Sigmoid colon (tissue), 7 donors: ENCODE data around the gene TMEM108. TPM values are rescaled to one million over a fixed set of nuclear protein-coding genes. Genes with fewer than 3 reads are reported as not detected.

Experiments used
- DNase-seq: peaks from one replicate; pipeline ENCODE4 v3.0.0-alpha.2; 2019
- H3K27ac ChIP-seq, 4 donors: fragments of 200-600 bp; sonication (generic); one replicate each; pipeline ENCODE4 v1.5.1; 2016 to 2019; ENCODE audit warnings: mild to moderate bottlenecking in 1 of 4
- H3K27me3 ChIP-seq, 3 donors: fragments of 200-600 bp; sonication (generic); one replicate each; pipeline ENCODE4 v1.5.1; 2019; ENCODE audit warnings: mild to moderate bottlenecking in 1 of 3
- H3K36me3 ChIP-seq, 4 donors: fragments of 200-600 bp; sonication (generic); one replicate each; pipeline ENCODE4 v1.5.1; 2016 to 2019
- H3K4me1 ChIP-seq, 4 donors: fragments of 200-600 bp; sonication (generic); one replicate each; pipeline ENCODE4 v1.5.1; 2017 to 2019
- H3K4me3 ChIP-seq, 4 donors: fragments of 200-600 bp; sonication (generic); one replicate each; pipeline ENCODE4 v1.5.1; 2017 to 2019; ENCODE audit warnings: mild to moderate bottlenecking in 2 of 4, moderate library complexity in 1 of 4
- H3K9me3 ChIP-seq, 4 donors: fragments of 200-600 bp in 3 of 4; sonication (generic) in 3 of 4; one replicate each; pipeline versions ENCODE4 v1.5.1 to v1.6.1; 2013 to 2019
- CTCF ChIP-seq, 4 experiments: fragments of 450-650 bp in 3 of 4; fragments of 200-600 bp in 1 of 4; IDR thresholded peaks; one replicate each; pipeline ENCODE4 v1.5.1; 2016 to 2019; ENCODE audit warnings: antibody characterized with exemption in 4 of 4, mild to moderate bottlenecking in 3 of 4, moderate library complexity in 2 of 4
- EP300 ChIP-seq, 4 donors: sonication (generic); formaldehyde crosslinking; IDR thresholded peaks; one replicate each; pipeline ENCODE4 v1.6.1; 2017; ENCODE audit warnings: antibody characterized with exemption in 4 of 4
- POLR2A ChIP-seq, 2 donors: fragments of 450-650 bp; IDR thresholded peaks; one replicate each; pipeline ENCODE4 v1.6.1; 2016; ENCODE audit warnings: antibody characterized with exemption in 2 of 2, mild to moderate bottlenecking in 2 of 2, moderate library complexity in 2 of 2
- POLR2AphosphoS5 ChIP-seq, 4 donors: sonication (generic); formaldehyde crosslinking; IDR thresholded peaks; one replicate each; pipeline ENCODE4 v1.6.1; 2017; ENCODE audit warnings: antibody characterized with exemption in 4 of 4
- WGBS, 2 donors: extraction: QIAGEN DNeasy Blood & Tissue Kit; methylation state at CpG; one replicate each; pipeline ENCODE4 v1.1.7; 2013; 5-methylcytosine and 5-hydroxymethylcytosine counted together
- intact Hi-C: fragments of 100-400 bp; cut with DNase I; formaldehyde crosslinking; loops from one replicate; pipeline ENCODE4 v1.15.1; 2023
- polyA plus RNA-seq, 3 donors: library from polyadenylated mRNA; stranded (reverse); fragments of 200-250 nt; gene quantifications; one replicate each; pipeline ENCODE4 v1.2.3, GENCODE V29; 2013
- total RNA-seq, 4 donors: library from RNA; depleted of rRNA; stranded (reverse); fragments of >200 nt; gene quantifications; one replicate each; pipeline ENCODE4 v1.1.0, GENCODE V29; 2016
- donor health status: healthy with polysubstance abuse.
- donor health status: Bipolar disorder and iron deficiency.
- donor health status: healthy.

Gene TMEM108
- total and polyA plus RNA-seq, 7 donors: 0.71 to 3.0 (median 0.86) TPM; not detected in 2

GRCh38 chr3:133246119-133246518 lies 207.9 kb downstream of the TMEM108 start:
- Histone ChIP-seq H3K27me3 (no peaks in the 10 kb centered on the region), H3K36me3 (no peaks in the 10 kb centered on the region), H3K27ac (no peak overlapping the region), H3K4me1 (no peaks in the 10 kb centered on the region), H3K9me3 (no peaks in the 10 kb centered on the region), H3K4me3 (no peak overlapping the region)
- intact Hi-C loops: no loop called here
- no peak for TF ChIP-seq EP300 (IDR thresholded peaks at IDR 0.05)
- no peak for TF ChIP-seq CTCF (IDR thresholded peaks at IDR 0.05)
- TF ChIP-seq POLR2A (IDR thresholded peaks at IDR 0.05): no peak
- TF ChIP-seq POLR2AphosphoS5 (IDR thresholded peaks at IDR 0.05): no peak
- no peak for DNase-seq
- 81 to 90% methylated on average over 1 of the region's 1 CpG for WGBS, 2 donors

GRCh38 chr3:133246773-133247172 lies 208.6 kb downstream of the TMEM108 start:
- DNase-seq: no peak
- H3K36me3 ChIP-seq: no peaks in the 10 kb centered on the region
- TF ChIP-seq POLR2A (IDR thresholded peaks at IDR 0.05) (no peak), CTCF (IDR thresholded peaks at IDR 0.05) (no peak), EP300 (IDR thresholded peaks at IDR 0.05) (no peak)
- no peak overlapping the region for H3K27ac ChIP-seq
- no peak overlapping the region for H3K4me3 ChIP-seq
- no peaks in the 10 kb centered on the region for H3K27me3 ChIP-seq
- no peaks in the 10 kb centered on the region for H3K9me3 ChIP-seq
- H3K4me1 ChIP-seq: no peaks in the 10 kb centered on the region
- intact Hi-C loops: no loop called here

GRCh38 chr3:133248389-133248788 lies 210.2 kb downstream of the TMEM108 start:
- H3K9me3 ChIP-seq: no peaks in the 10 kb centered on the region
- TF ChIP-seq EP300 (IDR thresholded peaks at IDR 0.05): no peak
- TF ChIP-seq POLR2A (IDR thresholded peaks at IDR 0.05): no peak
- TF ChIP-seq POLR2AphosphoS5 (IDR thresholded peaks at IDR 0.05): no peak
- no peak for TF ChIP-seq CTCF (IDR thresholded peaks at IDR 0.05)
- 90 to 96% methylated on average over 2 of the region's 2 CpGs for WGBS, 2 donors

GRCh38 chr3:133249490-133249889 lies 211.3 kb downstream of the TMEM108 start:
- WGBS, 2 donors: 36 to 63% methylated on average over 2 of the region's 2 CpGs
- no peak overlapping the region for H3K4me3 ChIP-seq
- no peaks in the 10 kb centered on the region for H3K4me1 ChIP-seq
- intact Hi-C loops: no loop called here
- H3K9me3 ChIP-seq: no peaks in the 10 kb centered on the region
- no peak overlapping the region for H3K27ac ChIP-seq
- no peaks in the 10 kb centered on the region for H3K36me3 ChIP-seq
- no peaks in the 10 kb centered on the region for H3K27me3 ChIP-seq
- DNase-seq: no peak
- TF ChIP-seq POLR2AphosphoS5 (IDR thresholded peaks at IDR 0.05) (no peak), EP300 (IDR thresholded peaks at IDR 0.05) (no peak), POLR2A (IDR thresholded peaks at IDR 0.05) (no peak), CTCF (IDR thresholded peaks at IDR 0.05) (no peak)

More at GRCh38 chr3:133248389-133248788, 210.2 kb downstream of the TMEM108 start:
- H3K27ac ChIP-seq: no peak overlapping the region
- no peaks in the 10 kb centered on the region for H3K27me3 ChIP-seq
- H3K4me3 ChIP-seq: no peak overlapping the region
- no peak for DNase-seq
- H3K4me1 ChIP-seq: no peaks in the 10 kb centered on the region
- no peaks in the 10 kb centered on the region for H3K36me3 ChIP-seq
- intact Hi-C loops: no loop called here

GRCh38 chr3:133254151-133254550 lies 216.0 kb downstream of the TMEM108 start:
- no peaks in the 10 kb centered on the region for H3K36me3 ChIP-seq
- no peak overlapping the region for H3K27ac ChIP-seq
- TF ChIP-seq EP300 (IDR thresholded peaks at IDR 0.05) (no peak), CTCF (IDR thresholded peaks at IDR 0.05) (no peak), POLR2AphosphoS5 (IDR thresholded peaks at IDR 0.05) (no peak), POLR2A (IDR thresholded peaks at IDR 0.05) (no peak)
- H3K4me3 ChIP-seq: no peak overlapping the region
- 96 to 97% methylated on average over 2 of the region's 2 CpGs for WGBS, 2 donors
- H3K4me1 ChIP-seq: peaks cover 0 to 7% (median 0%) of the 10 kb centered on the region in 4 donors
- intact Hi-C loops: no loop called here
- H3K9me3 ChIP-seq: no peaks in the 10 kb centered on the region
- no peak for DNase-seq
- no peaks in the 10 kb centered on the region for H3K27me3 ChIP-seq
